HepG2 (cell line): ENCODE measurements around the gene PNLDC1. TPM values are rescaled to one million over a fixed set of nuclear protein-coding genes. Genes with fewer than 3 reads are reported as not detected.

Source experiments
- AKNA ChIP-seq: sonication (generic); formaldehyde crosslinking; IDR thresholded peaks from 2 replicates; pipeline ENCODE4 v1.4.0; 2020; ENCODE audit warnings: missing genetic modification reagents, borderline replicate concordance
- ARNTL ChIP-seq: sonication (generic); formaldehyde crosslinking; IDR thresholded peaks from 2 replicates; pipeline ENCODE4 v1.4.0; 2020; ENCODE audit warnings: mild to moderate bottlenecking, missing genetic modification reagents
- DRAP1 ChIP-seq: IDR thresholded peaks from 2 replicates; pipeline ENCODE4 v1.6.1; 2016; ENCODE audit warnings: missing genetic modification reagents, missing compliant biosample characterization
- NCOR1 ChIP-seq: fragments of 200-600 bp; sonication (generic); IDR thresholded peaks from 2 replicates; pipeline ENCODE4 v1.7.0; 2017; ENCODE audit warnings: antibody characterized with exemption, low read length, borderline replicate concordance
- PBX3 ChIP-seq: sonication (generic); formaldehyde crosslinking; IDR thresholded peaks from 2 replicates; pipeline ENCODE4 v1.8.1; 2023; ENCODE audit warnings: missing genetic modification reagents, inconsistent platforms, borderline replicate concordance
- SAP130 ChIP-seq: IDR thresholded peaks from 2 replicates; pipeline ENCODE4 v1.6.1; 2016; ENCODE audit warnings: low read depth
- THAP9 ChIP-seq: sonication (generic); formaldehyde crosslinking; IDR thresholded peaks from 2 replicates; pipeline ENCODE4; 2020; ENCODE audit warnings: missing genetic modification reagents, mild to moderate bottlenecking, borderline replicate concordance
- TOE1 ChIP-seq: sonication (generic); formaldehyde crosslinking; IDR thresholded peaks from 2 replicates; pipeline ENCODE4 v1.4.0; 2020; ENCODE audit warnings: mild to moderate bottlenecking, missing genetic modification reagents
- ZBTB43 ChIP-seq: sonication (generic); formaldehyde crosslinking; conservative IDR thresholded peaks from 2 replicates; pipeline ENCODE4 v1.4.0; 2020; ENCODE audit warnings: missing genetic modification reagents
- ZNF292 ChIP-seq: sonication (generic); formaldehyde crosslinking; IDR thresholded peaks from 2 replicates; pipeline ENCODE4 v1.8.1; 2022; ENCODE audit warnings: mild to moderate bottlenecking, low read depth, missing genetic modification reagents, borderline replicate concordance
- ZNF512 ChIP-seq: sonication (generic); formaldehyde crosslinking; IDR thresholded peaks from 2 replicates; pipeline ENCODE4 v1.4.0; 2020; ENCODE audit warnings: mild to moderate bottlenecking, missing genetic modification reagents
- ZNF740 ChIP-seq: sonication (generic); formaldehyde crosslinking; IDR thresholded peaks from 2 replicates; pipeline ENCODE4 v1.4.0; 2020; ENCODE audit warnings: missing genetic modification reagents
- polyA plus RNA-seq, 8 experiments: library from polyadenylated mRNA; depleted of rRNA in 3 of 8; stranded (reverse) in 7 of 8; unstranded in 1 of 8; fragments of >200 nt; fragmentation: Illumina TruSeq in 4 of 8; extraction: Trizol in 4 of 8; gene quantifications; 2 replicates each; pipeline versions ENCODE4 v1.2.1 to v1.2.3, GENCODE V29; 2011 to 2016; ENCODE audit warnings: low read depth in 4 of 8, missing spikeins in 1 of 8, mixed read lengths in 1 of 8; ENCODE audit not compliant: insufficient read depth in 1 of 8
- total RNA-seq, 5 experiments: library from RNA; depleted of rRNA; stranded (reverse); fragments of >200 nt; fragmentation: Illumina TruSeq; extraction: Trizol; gene quantifications; 2 replicates each; pipeline ENCODE4 v1.2.3, GENCODE V29; 2016; ENCODE audit warnings: low read depth in 1 of 5

Gene PNLDC1
- total and polyA plus RNA-seq, 2 of the 13 experiments (the other 11 are each of a cell fraction or from before 2014, with no cell fraction given): not detected

GRCh38 chr6:159762681-159763293, 37.3 kb upstream of the PNLDC1 start (continued):
- TF ChIP-seq AKNA (peak; percentile 86), ZNF740 (no peak), SAP130 (CRISPR knock-in tag) (peak; percentile 40; the same call in 1 of the 2 replicates), DRAP1 (CRISPR knock-in tag) (no peak), ZNF512 (no peak), ZNF292 (CRISPR knock-in tag) (no peak), ARNTL (peak; percentile 93), ZBTB43 (CRISPR knock-in tag) (0 out of 2 replicates have a peak, but pooled peaks have one; percentile 2), TOE1 (no peak), NCOR1 (peak; percentile 4; the same call in 1 of the 2 replicates), THAP9 (CRISPR knock-in tag) (peak; percentile 39; the same call in 1 of the 2 replicates), PBX3 (CRISPR knock-in tag) (no peak)
